HepG2 (cell line): ENCODE results near the gene ENO2. TPM values are rescaled to one million over a fixed set of nuclear protein-coding genes. Genes with fewer than 3 reads are reported as not detected.

Experiments used
- DR1 ChIP-seq: sonication (generic); formaldehyde crosslinking; IDR thresholded peaks from 2 replicates; pipeline ENCODE4 v1.8.0; 2021; ENCODE audit warnings: mild to moderate bottlenecking, missing genetic modification reagents, inconsistent platforms
- FOXA3 ChIP-seq: IDR thresholded peaks from 2 replicates; pipeline ENCODE4 v1.6.1; 2016; ENCODE audit warnings: missing genetic modification reagents, missing compliant biosample characterization
- HBP1 ChIP-seq: IDR thresholded peaks from 2 replicates; pipeline ENCODE4 v1.6.1; 2016; ENCODE audit warnings: low read depth, control low read depth
- MATR3 ChIP-seq: sonication (generic); formaldehyde crosslinking; IDR thresholded peaks from 2 replicates; pipeline ENCODE4 v1.4.0; 2020; ENCODE audit warnings: missing genetic modification reagents
- NCOA1 ChIP-seq: sonication (generic); formaldehyde crosslinking; IDR thresholded peaks from 2 replicates; pipeline ENCODE4 v1.9.0; 2021; ENCODE audit warnings: missing genetic modification reagents
- NFKBIZ ChIP-seq: IDR thresholded peaks from 2 replicates; pipeline ENCODE4 v1.6.1; 2018; ENCODE audit warnings: missing genetic modification reagents, missing compliant biosample characterization
- NR2C2 ChIP-seq: sonication (generic); formaldehyde crosslinking; IDR thresholded peaks from 2 replicates; pipeline ENCODE4 v1.4.0; 2020; ENCODE audit warnings: missing genetic modification reagents, mild to moderate bottlenecking, moderate library complexity, borderline replicate concordance
- NR2F2 ChIP-seq: IDR thresholded peaks from 2 replicates; pipeline ENCODE4 v1.6.1; 2012; ENCODE audit warnings: low read depth, inconsistent platforms, borderline replicate concordance
- POLR2A ChIP-seq, 2 experiments: IDR thresholded peaks; 2 replicates each; pipeline ENCODE4 v1.6.1; 2011; ENCODE audit warnings: low read depth in 2 of 2, low read length in 2 of 2, mild to moderate bottlenecking in 1 of 2, moderate library complexity in 1 of 2; ENCODE audit not compliant: insufficient read depth in 1 of 2
- ZNF543 ChIP-seq: sonication (generic); formaldehyde crosslinking; IDR thresholded peaks from 2 replicates; pipeline ENCODE4 v1.4.0; 2020; ENCODE audit warnings: mild to moderate bottlenecking, missing genetic modification reagents
- ZNF737 ChIP-seq: sonication (generic); formaldehyde crosslinking; IDR thresholded peaks from 2 replicates; pipeline ENCODE4 v1.5.0; 2020; ENCODE audit warnings: missing genetic modification reagents, mild to moderate bottlenecking, borderline replicate concordance
- polyA plus RNA-seq, 8 experiments: library from polyadenylated mRNA; depleted of rRNA in 3 of 8; stranded (reverse) in 7 of 8; unstranded in 1 of 8; fragments of >200 nt; fragmentation: Illumina TruSeq in 4 of 8; extraction: Trizol in 4 of 8; gene quantifications; 2 replicates each; pipeline versions ENCODE4 v1.2.1 to v1.2.3, GENCODE V29; 2011 to 2016; ENCODE audit warnings: low read depth in 4 of 8, missing spikeins in 1 of 8, mixed read lengths in 1 of 8; ENCODE audit not compliant: insufficient read depth in 1 of 8
- total RNA-seq, 5 experiments: library from RNA; depleted of rRNA; stranded (reverse); fragments of >200 nt; fragmentation: Illumina TruSeq; extraction: Trizol; gene quantifications; 2 replicates each; pipeline ENCODE4 v1.2.3, GENCODE V29; 2016; ENCODE audit warnings: low read depth in 1 of 5
- TF ChIP-seq, protein P1 (sequence below), 2 experiments: sonication (generic) in 1 of 2; formaldehyde crosslinking in 1 of 2; IDR thresholded peaks; 2 replicates each; pipeline versions ENCODE4 v1.5.1 to v1.6.1; 2011 to 2020; ENCODE audit warnings: borderline replicate concordance in 1 of 2, low read depth in 1 of 2, low read length in 1 of 2, mild to moderate bottlenecking in 1 of 2, missing genetic modification reagents in 1 of 2, moderate library complexity in 1 of 2
- TF ChIP-seq, protein P2 (sequence below): sonication (generic); formaldehyde crosslinking; IDR thresholded peaks from 2 replicates; pipeline ENCODE4 v1.8.0; 2022; ENCODE audit warnings: missing genetic modification reagents, mild to moderate bottlenecking, moderate library complexity, borderline replicate concordance
- TF ChIP-seq, protein P3 (sequence below): sonication (generic); formaldehyde crosslinking; IDR thresholded peaks from 2 replicates; pipeline ENCODE4 v1.5.0; 2020; ENCODE audit warnings: missing genetic modification reagents

ENO2 gene
- total and polyA plus RNA-seq, 2 of the 13 experiments (the other 11 are each of a cell fraction or from before 2014, with no cell fraction given), result 19.3 to 136 TPM

GRCh38 chr12:6965026-6965661 lies 50.8 kb downstream of the ENO2 start (continued):
- TF ChIP-seq ZNF737 (CRISPR knock-in tag) (no peak), FOXA3 (CRISPR knock-in tag) (peak; percentile 30; the same call in 1 of the 2 replicates), ZNF543 (CRISPR knock-in tag) (no peak), DR1 (CRISPR knock-in tag) (no peak), NR2C2 (CRISPR knock-in tag) (no peak), NR2F2 (no peak), MATR3 (CRISPR knock-in tag) (no peak), NCOA1 (CRISPR knock-in tag) (no peak), HBP1 (CRISPR knock-in tag) (0 out of 2 replicates have a peak, but pooled peaks have one; percentile 29), NFKBIZ (CRISPR knock-in tag) (0 out of 2 replicates have a peak, but pooled peaks have one; percentile 41), POLR2A (IDR thresholded peaks at IDR 0.05; ENCODE audit: insufficient read depth in 1 of 2, low read depth in 2 of 2, low read length in 2 of 2) (peak; percentile 4 to 54; a peak in 2 of 4 replicates)
- TF ChIP-seq, protein P1, sequence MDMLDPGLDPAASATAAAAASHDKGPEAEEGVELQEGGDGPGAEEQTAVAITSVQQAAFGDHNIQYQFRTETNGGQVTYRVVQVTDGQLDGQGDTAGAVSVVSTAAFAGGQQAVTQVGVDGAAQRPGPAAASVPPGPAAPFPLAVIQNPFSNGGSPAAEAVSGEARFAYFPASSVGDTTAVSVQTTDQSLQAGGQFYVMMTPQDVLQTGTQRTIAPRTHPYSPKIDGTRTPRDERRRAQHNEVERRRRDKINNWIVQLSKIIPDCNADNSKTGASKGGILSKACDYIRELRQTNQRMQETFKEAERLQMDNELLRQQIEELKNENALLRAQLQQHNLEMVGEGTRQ (IDR thresholded peaks at IDR 0.05; ENCODE audit: low read depth, low read length), result no peak
- TF ChIP-seq, protein P1 (CRISPR knock-in tag; IDR thresholded peaks at IDR 0.05; ENCODE audit: borderline replicate concordance), result no peak
- TF ChIP-seq, protein P2, sequence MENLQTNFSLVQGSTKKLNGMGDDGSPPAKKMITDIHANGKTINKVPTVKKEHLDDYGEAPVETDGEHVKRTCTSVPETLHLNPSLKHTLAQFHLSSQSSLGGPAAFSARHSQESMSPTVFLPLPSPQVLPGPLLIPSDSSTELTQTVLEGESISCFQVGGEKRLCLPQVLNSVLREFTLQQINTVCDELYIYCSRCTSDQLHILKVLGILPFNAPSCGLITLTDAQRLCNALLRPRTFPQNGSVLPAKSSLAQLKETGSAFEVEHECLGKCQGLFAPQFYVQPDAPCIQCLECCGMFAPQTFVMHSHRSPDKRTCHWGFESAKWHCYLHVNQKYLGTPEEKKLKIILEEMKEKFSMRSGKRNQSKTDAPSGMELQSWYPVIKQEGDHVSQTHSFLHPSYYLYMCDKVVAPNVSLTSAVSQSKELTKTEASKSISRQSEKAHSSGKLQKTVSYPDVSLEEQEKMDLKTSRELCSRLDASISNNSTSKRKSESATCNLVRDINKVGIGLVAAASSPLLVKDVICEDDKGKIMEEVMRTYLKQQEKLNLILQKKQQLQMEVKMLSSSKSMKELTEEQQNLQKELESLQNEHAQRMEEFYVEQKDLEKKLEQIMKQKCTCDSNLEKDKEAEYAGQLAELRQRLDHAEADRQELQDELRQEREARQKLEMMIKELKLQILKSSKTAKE (CRISPR knock-in tag), result no peak
- TF ChIP-seq, protein P3, sequence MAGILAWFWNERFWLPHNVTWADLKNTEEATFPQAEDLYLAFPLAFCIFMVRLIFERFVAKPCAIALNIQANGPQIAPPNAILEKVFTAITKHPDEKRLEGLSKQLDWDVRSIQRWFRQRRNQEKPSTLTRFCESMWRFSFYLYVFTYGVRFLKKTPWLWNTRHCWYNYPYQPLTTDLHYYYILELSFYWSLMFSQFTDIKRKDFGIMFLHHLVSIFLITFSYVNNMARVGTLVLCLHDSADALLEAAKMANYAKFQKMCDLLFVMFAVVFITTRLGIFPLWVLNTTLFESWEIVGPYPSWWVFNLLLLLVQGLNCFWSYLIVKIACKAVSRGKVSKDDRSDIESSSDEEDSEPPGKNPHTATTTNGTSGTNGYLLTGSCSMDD (CRISPR knock-in tag), result no peak
